ENCODE measurements around the gene CHRNB4.
"Not testable (repeated sequence)": the region's sequence is repeated elsewhere in the genome, so short reads cannot be mapped to it uniquely, and the experiment has no call there.

CHRNB4 gene, protein sequence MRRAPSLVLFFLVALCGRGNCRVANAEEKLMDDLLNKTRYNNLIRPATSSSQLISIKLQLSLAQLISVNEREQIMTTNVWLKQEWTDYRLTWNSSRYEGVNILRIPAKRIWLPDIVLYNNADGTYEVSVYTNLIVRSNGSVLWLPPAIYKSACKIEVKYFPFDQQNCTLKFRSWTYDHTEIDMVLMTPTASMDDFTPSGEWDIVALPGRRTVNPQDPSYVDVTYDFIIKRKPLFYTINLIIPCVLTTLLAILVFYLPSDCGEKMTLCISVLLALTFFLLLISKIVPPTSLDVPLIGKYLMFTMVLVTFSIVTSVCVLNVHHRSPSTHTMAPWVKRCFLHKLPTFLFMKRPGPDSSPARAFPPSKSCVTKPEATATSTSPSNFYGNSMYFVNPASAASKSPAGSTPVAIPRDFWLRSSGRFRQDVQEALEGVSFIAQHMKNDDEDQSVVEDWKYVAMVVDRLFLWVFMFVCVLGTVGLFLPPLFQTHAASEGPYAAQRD

DNA sequence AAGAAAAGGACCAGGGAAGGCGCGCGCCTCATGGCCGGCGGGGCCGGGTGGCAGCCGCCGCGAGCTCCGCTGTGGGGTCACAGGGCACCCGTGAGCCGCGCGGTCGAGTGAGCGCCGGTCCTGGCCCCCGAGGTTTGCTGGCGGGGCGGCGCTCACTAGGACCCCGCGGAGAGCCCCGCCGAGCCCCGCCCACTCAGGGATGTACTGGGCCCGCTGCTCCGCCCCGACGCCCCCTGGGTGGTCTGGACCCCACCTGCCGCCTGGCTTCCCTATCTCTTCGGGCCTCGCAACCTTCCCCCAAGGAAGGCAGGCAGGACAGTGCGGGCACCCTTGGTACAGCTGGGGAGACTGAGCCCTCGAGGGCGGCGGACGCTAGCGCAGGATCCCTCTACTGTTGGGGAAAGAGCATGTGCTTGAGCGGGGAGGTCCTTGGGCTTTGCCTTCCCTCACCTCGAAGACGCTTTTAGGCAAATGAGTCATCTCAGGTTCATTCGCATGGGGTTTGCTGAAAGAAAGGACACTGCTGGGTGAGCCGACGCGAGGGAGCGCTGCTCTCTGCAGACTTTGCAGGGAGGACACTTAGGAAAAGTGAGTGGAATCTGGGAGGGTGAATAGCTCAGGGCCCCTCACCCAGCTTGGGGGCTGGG, at the start of gene CHRNB4:
CHRNB4 (minus strand) TSS at position 109 of the 647 bp plus-strand sequence; CDS start at position 32, 77 bp downstream.
- DNase-seq (ENCODE audit: low spot score), result no peak

DNA sequence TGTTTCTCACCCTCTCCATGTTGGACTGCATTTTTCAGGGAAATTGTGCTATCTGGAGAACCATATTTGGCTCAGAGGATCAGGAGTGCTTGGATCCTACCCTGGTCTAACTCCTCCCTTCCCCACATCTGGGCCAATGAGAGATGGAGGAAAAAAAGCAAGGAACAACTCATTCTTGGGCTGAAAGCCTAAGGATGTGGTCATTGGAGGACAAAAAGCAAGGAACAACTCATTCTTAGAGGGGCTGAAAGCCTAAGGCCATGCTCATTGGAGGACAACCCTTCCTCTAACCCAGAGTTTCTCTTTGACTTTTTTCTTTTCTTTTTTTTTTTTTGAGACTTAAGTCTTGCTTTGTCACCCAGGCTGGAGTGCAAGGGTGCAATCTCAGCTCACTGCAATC, 48.6 kb upstream of the CHRNB4 start:
- no peak for DNase-seq (ENCODE audit: low spot score)

DNA sequence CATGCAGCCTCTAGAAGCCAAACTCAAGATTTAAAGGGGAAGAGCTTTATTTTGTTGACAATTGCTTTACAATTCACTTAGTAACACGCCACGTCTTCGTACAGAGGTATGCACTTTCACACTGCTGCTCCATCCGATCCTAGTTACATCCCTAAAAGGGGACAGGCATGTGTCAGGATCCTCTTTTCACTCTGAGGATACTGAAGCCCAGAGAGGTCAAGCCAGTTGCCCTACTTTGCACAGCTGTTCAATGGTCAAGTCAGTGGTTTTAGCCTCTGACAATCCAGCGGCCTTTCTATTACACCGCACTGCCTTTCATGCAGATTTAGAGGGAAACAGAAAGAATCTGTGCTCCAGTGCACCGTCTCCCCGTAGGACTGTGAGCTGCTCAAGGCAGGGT, 44.9 kb upstream of the CHRNB4 start:
- no peak for DNase-seq (ENCODE audit: low spot score)

DNA sequence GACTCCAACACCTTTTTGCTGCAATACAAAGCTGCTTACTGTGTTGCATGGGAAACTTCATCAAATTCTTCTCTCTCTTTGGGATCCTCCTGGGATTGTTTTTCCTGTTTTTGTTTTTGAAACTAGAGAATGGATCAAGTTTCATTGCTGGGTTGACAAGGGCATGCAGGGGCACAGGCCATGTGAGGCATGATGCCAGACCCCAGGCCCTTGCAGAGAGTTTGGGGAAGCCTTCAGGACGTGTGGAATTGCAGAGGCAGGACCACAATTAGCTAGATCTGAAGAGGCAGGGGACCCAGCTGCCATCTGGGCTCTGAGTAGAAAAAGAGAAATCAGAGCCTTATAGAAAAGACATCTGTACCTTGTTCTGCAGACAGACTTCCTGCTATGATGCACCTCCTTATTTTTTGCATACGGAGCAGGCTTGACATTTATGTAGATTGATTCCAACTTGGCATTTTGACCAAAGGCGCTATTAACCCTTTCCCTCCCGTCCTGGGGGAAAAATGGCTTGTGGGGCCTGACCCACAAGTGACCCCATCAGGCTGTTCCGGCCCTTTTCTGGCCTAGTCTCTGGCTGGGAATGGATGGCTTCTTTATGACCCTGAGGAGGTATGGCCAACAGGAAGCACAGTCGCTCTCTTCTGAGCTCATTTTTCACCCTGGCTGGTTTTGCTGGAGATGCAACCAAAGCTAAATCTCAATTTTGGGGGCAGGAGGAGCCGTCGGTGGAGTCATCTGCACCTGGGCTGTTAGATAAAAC, 44.3 kb upstream of the CHRNB4 start:
- DNase-seq (ENCODE audit: low spot score), result no peak

DNA sequence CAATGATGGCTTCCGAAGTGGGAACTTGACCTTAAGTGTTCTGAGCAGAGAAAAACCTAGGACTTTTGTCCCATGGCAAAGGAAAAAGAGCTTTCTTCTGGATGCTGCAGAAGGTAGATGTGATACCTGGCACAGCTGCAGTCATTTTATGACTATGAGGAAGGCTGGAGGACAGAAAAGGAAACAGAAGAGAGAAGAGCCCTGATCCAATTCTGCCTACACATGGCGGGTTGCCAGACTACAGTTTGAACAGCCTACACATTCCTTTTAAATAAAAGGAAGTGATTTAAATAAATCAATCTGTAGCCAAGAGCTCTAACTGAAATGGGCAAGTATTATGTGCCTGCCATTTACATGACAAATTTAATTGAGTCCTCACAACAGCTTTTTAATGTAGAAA, 43.6 kb upstream of the CHRNB4 start:
- no peak for DNase-seq (ENCODE audit: low spot score)

DNA sequence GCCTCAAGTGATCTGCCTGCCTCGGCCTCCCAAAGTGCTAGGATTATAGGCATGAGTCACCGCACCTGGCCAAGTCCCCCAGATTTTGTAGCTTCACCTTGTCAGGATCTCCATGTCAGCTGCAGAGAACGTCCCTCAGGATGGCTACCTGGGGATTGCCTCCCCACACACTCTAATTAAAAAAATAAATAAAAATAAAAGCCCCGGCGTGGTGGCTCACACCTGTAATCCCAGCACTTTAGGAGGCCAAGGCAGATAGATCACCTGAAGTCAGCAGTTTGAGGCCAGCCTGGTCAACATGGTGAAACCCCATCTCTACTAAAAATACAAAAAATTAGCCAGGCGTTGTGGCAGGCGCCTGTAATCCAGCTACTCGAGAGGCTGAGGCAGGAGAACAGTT, 42.6 kb upstream of the CHRNB4 start:
- not testable (repeated sequence) for DNase-seq (ENCODE audit: low spot score)

DNA sequence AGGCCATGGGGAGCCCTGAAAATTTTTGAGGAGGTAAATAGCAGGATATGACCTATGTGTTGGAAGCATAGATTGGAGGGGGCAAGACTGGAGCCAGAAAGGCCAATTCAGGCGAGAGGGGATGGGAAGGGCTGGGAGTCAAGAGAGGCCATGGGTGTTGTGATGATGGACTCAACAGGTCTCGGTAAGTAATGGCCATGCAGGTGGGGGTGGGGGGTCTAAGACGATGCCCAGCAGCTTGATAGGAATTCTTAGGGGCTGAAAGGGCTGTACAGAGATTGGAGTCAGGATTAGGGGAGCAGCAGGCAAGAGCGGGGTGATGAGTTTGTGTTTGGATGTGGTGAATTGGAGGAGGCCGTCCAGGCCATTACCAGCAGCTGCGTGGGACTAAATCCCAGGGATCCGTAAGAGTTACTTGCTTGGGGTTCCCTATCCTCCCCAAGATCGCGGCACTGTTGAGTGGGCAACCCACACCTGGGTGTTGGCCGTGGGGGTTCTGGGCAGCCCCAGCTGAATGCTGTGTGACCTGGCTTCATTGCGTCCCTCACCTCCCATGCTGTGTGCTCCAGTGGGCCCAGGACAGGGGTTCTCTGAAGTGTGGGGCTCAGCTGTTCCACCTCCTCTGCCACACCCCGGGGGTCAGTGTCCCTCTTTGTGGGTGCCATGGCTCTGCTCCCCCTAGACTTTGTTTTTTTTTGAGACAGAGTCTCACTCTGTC, 41.8 kb upstream of the CHRNB4 start:
- no peak for DNase-seq (ENCODE audit: low spot score)

DNA sequence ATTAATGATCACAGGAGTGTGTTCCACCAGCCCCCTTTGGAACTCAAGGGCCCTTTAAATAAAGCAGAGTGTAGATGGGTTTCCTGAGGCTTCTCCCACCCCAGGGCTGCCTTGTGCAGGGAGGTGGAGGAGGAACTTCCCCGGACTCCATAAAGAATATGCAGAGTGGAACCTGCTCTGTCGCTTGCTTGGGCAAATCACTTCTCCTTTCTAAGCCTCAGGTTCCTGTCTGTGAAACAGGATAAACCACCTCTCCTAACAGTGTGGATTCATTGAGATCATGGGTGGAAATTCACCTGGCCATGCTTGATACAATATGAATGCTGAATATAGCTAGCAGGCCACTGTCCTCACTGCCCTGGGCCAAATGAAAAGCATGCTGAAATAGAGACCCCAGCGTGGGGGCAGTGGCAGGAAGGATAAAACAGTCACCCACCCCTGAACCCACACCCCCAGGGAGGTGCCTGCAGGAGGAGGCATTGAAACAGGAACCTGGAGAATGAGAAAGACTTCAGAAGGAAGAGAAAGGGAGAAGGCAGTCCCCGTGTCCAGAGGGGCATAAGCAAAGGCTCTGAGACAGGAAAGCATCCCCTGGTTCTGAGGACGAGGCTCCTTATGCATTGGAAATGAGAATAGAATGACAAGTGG, 41.1 kb upstream of the CHRNB4 start:
- DNase-seq (ENCODE audit: low spot score), result no peak

DNA sequence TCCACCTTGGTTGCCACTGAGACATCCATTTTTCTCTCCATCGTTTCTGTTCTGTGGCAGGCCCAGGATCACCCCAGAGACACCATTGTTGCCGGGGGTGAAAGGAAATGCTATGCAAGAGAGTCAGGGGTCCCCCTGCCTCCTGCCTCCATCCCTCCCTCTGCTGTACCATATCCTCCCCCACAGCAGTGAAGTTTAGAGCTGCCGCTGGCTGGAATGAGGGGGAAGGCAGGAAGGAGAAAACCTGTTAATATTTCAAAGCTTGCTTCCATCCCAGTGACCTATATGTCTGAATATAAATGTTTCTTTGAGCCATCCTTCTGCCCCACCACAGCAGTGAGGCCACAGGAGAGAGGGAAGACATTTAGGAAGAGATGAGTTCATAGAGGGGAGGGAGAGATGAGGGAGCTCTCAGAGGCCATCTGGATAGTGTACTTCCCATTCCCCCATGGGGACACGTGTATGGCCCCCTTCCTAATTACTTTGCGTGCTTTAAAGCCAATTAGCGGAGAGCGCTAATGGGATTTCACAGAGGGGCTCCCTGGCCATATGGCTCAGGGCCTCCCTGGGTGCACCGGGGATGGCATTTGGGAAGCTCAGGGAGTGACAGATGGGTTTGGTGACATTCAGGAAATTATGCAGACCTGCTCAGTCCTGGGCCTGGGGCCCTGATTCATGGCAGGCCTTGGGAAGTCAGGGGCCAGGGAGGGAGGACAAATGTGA, 40.4 kb upstream of the CHRNB4 start:
- DNase-seq (ENCODE audit: low spot score), result no peak

DNA sequence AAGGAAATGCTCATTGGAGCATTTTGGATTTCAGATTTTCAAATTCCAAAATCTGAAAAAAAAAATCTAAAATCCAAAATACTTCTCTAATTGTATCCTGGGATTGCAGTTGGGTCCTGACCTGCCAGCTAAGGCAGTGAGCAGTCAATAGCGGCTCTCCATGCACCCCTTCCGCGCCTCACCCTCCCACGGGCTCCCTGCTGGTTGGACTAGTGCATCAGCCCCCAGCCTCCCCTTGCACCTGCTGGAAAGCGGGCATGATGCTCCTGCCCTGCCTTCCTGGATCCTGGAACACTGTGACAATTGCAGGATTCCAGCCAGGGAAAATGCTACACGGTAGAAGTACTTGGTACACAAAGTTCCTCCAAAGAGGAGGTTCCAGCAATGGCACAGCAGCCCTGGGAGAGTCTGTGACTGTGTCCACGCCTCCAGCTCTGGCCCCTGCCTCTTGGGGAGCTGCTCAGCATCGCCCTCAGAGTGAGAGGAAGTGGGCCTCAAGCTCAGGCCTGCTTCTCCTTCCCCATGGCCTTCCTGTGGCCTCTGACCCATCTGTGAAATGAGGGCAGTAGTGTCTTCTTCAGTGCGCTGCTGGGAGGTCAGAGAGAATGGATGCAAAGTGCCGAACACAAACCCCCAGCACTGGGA, 39.5 kb upstream of the CHRNB4 start:
- DNase-seq (ENCODE audit: low spot score), result no peak

DNA sequence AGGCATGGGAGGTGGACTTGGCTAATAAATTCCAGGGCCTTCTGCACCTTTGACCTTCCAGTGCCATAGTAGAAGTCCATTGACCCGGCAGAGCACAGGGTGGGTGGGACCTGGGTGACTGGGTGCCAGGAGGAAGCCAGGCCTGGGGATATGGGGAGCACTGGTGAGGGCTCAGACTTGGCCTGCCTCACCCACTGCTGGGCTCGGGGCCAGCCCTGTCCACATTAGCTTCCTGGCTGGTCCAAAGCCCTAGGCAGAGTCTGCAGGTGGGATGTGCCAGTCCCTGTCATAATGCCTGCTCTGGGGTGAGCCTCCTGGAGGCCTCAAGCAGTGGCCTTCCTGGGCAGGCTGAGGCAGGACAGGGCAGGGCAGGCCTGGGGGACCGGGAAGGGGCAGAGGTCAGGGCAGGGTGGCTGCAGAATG, 38.1 kb upstream of the CHRNB4 start:
- DNase-seq (ENCODE audit: low spot score), result no peak

DNA sequence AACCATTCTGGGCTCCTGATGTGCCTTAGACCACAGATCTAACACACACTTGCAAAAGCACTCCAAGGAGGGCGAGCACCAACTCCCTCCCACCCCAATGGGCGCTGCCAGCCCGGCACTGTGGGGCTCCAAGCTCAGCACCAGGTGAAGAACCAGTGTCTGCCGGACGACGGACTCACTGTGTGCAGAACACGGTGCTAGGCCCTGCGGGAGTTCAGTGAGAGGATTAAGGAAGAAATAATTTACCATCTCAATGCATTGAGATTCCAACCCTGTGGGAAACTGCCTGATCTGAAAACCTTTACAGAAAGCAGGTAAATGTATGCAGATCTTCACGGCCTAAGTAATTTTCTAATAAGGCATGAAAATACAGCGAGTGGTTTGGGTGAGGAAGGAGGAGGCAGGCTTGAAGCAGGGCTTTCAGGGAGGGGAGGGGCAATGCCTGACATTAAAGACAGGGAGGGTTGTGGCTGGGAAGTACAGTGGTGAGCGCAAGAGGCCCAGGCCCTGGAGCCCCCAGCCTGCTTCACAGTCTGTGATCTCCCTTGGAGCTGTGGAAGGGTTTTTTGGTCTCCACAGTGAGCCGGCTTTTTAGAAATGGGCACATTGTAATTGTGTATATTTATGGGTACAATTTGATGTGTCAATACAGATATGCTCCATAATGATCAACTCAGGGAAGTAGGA, 35.6 kb upstream of the CHRNB4 start:
- DNase-seq (ENCODE audit: low spot score), result no peak

DNA sequence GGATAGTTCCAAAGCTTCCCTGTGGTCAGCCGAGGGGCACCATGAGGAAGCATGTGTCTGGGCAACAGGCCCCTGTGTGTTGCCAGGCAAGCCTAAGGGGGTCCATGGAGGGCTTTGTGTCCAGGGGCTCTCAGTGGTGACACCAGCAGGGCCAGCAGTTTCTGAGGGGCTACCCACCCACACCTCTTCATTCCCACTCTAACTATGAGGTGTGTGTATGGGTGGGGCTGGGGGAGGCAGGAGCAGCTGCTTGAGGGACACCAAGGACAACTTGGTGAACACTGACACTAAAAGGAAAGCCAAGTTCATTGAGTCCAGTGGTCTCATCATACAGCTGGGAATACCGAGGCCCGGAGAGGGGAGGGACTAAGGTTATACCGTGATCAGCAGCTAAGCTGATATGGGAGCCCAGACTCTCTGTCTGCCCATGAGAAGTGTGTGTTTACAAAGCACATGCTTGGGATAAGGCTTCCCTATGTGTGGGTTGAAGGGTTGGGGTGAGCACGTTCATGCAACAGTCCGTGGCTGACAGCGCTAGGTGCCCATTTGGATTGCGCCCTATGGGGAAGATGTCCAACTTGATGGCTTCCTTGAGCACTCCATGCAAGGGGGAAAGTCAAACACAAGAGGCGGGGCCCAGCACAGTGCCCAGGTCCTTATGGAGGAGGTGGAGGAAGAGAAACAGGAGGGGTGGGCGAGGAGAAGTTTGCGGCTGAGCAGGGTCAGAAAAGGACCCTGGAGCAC, 34.8 kb upstream of the CHRNB4 start:
- DNase-seq (ENCODE audit: low spot score), result no peak

DNA sequence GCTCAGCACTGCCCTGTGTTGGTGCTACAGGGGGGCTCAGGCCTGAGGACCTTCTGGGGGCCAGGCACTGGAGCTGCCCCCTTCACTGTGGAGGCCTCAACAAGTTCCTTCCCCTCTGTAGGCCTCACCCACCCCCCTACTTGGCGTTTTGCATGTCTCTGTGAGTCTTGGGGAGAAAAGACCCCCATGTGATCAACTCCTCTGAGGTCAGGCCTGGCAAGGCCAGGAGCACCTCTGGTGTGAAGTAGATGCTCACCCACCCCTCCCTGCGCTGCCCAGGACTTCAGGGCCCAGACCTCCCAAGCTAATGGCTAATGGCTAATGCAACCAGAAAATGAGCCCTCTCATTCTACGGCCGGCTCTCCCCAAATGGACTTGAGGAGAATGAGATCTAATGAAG, 34.2 kb upstream of the CHRNB4 start:
- DNase-seq (ENCODE audit: low spot score), result no peak

DNA sequence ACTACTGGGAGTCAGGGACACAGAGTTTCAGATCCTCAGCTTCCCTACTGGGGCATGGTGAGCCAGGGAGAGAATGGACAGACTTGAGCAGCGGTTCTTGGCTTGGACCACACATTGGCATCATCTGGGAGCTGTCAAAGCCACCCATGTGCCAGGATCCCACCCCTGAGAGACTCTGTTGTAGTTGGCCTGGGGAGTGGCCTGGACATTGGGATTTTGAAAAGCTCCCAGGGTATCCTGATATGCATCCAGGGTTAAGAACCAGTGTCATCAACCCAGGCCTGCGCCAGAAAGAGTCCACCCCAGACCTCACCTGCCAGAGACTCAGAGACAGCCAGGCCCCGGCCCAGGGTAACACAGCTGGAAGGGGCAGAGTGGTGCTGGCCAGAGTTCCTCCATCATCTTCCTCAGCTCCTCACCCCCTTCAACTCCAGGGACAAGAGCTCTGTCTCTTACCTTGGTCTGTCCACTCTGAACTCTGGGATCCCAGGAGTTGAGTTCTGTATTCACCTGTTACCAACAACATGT, 33.0 kb upstream of the CHRNB4 start:
- DNase-seq (ENCODE audit: low spot score), result no peak

DNA sequence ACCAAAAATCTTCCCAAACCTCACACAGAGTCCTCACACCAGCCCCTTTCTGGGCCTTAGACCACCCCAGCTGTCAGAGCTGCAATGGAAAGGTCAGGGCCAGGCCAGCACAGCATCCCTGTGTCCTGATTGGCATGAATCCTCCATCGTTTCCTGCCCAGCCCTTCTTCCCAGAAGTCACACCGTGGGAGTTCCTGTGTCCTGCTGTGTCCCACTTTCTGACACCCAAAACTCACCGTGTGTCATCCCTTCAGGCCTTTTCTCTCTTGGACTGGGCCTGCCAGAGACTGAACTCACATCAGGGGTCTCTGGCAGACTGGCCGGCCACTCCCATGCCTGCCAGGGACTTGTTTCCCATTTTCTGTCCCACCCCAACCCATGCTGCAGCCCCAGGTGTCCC, 32.5 kb upstream of the CHRNB4 start:
- DNase-seq (ENCODE audit: low spot score), result no peak

DNA sequence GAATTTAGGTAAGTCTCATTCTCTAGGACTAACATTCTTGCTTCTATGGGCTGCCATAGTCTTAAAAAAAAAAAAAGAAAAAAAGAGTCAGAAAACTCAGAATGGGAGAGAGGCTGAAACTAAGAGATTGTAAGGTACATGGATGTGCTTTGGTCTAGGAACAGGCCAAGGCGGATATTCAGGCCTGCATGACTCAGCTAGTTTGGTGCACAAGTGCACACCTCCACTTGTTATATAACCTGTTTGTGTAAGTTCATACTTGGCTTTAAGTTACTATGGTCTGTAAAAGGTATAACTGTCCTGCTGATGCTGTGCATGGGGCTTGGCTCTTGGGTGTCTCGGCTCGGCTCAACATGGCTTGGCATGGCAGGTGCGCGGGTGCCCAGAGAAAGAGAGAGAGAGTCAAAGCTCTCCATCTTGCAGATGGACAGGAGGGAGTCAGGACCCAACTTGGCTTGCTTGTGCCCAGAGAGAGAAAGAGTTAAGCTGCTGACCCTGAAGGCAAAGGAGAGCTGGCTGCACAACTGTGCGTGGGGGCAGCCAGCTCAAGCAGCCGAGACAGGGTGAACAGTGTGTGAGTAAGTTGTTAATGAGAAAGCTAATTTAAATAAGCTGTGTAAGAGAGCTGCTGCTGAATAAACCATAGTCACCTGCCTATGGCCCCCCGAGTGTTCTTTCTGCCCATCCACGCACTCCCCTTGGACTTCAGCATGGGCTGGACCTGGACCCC, 31.4 kb upstream of the CHRNB4 start:
- DNase-seq (ENCODE audit: low spot score), result no peak

DNA sequence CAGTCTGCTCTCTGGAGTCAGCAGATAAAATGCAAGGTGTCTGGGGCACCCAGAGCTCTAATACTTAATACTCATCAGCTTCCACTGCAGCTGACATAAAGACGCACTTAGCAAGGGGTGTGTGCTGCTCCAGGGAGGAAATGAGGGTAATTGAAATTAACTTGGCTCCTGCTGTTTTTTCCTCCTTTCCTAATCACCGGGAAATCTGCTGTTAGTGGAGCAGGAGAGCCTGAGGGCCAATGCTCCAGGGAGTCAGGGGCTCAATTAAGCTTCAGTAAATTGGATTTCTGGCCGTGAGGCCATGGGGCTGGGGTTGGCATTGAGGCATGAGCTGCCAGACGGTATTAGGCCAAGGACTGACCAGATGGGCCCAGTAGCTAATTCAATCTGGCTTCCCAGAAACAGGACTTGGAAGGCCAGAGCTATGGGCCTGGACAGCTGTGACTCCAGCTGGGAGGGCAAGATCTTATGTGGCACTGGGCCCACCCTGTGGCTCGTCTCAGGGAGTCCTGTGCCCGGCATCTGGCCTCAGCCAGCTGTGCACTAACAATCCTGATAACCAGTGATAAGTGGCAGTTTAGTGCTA, 30.7 kb upstream of the CHRNB4 start:
- DNase-seq (ENCODE audit: low spot score), result no peak

Data from HuH-7.5 (cell line).